HepG2 (cell line): ENCODE results near the gene CCDC191. TPM values are rescaled to one million over a fixed set of nuclear protein-coding genes. Genes with fewer than 3 reads are reported as not detected.
A peak's percentile ranks its signal among the peaks of the same experiment; 100 is the strongest.

Experiments used
- ATAC-seq: fragments of 200-7000 bp; cut with Tn5 transposase; 3 replicates; pipeline ENCODE4 v1.9.1; 2020; ENCODE audit warnings: mild to moderate bottlenecking, moderate library complexity
- BruUV-seq: library from RNA; stranded (reverse); fragments of 400-500 nt; replicated peaks from 2 replicates; lab custom pipeline; 2021; lab: Mats Ljungman, UMichigan
- CTCF ChIA-PET: fragments of 300-600 bp; formaldehyde crosslinking; extraction: SDS; loops from one replicate; lab custom pipeline; 2021; ENCODE audit warnings: low total read pairs, inconsistent platforms, low intra/inter-chr PET ratio; lab: Yijun Ruan, JAX
- POLR2A ChIA-PET: fragments of 350-600 bp; sonication (Branson Sonifier 250); formaldehyde crosslinking; loops from one replicate; lab custom pipeline; 2020; ENCODE audit warnings: antibody characterized with exemption, inconsistent platforms; lab: Yijun Ruan, JAX
- DNase-seq: peaks from one replicate; pipeline ENCODE4 v3.0.0-alpha.2; 2015; ENCODE audit warnings: low spot score
- FAIRE-seq: peaks from 3 replicates; lab custom pipeline; 2011; peaks lifted over from hg19 to GRCh38; lab: Jason Lieb, UNC
- H2AFZ ChIP-seq: one replicate; pipeline ENCODE4 v1.6.1; 2011; ENCODE audit warnings: low read length, inconsistent platforms
- H3K27ac ChIP-seq: fragments of 300-600 bp; 3 replicates; pipeline ENCODE4 v1.8.0; 2011; ENCODE audit warnings: mixed run types, mild to moderate bottlenecking, mixed read lengths, low read length, inconsistent platforms; ENCODE audit not compliant: insufficient read depth; ENCODE audit errors: extremely low read length
- H3K27me3 ChIP-seq, 2 experiments: fragments of 200-600 bp in 1 of 2; 2 replicates in 1 of 2; 3 replicates in 1 of 2; pipeline versions ENCODE4 v1.6.0 to v1.8.0; 2011; ENCODE audit warnings: low read length in 2 of 2, mild to moderate bottlenecking in 2 of 2, moderate library complexity in 2 of 2, inconsistent platforms in 1 of 2; ENCODE audit not compliant: insufficient read depth in 2 of 2, control insufficient read depth in 1 of 2
- H3K36me3 ChIP-seq, 2 experiments: fragments of 200-600 bp in 1 of 2; replicated peaks in 1 of 2; 2 replicates in 1 of 2; 3 replicates in 1 of 2; pipeline versions ENCODE4 v1.5.1 to v1.8.0; 2011; ENCODE audit warnings: low read length in 2 of 2, inconsistent platforms in 1 of 2; ENCODE audit not compliant: insufficient read depth in 2 of 2, control insufficient read depth in 1 of 2
- H3K4me1 ChIP-seq: 2 replicates; pipeline ENCODE4 v1.5.1; 2012; ENCODE audit warnings: low read length, inconsistent platforms; ENCODE audit not compliant: insufficient read depth
- H3K4me2 ChIP-seq: 2 replicates; pipeline ENCODE4 v1.6.0; 2011; ENCODE audit warnings: low read depth, low read length, inconsistent platforms
- H3K4me3 ChIP-seq, 3 experiments: fragments of 200-600 bp in 1 of 3; sonication (generic), shearing (Covaris generic) in 1 of 3; replicated peaks in 1 of 3; 2 replicates each; pipeline ENCODE4 v1.5.1; 2011 to 2016; ENCODE audit warnings: low read length in 3 of 3, inconsistent platforms in 2 of 3, low read depth in 2 of 3, mild to moderate bottlenecking in 2 of 3, control low read depth in 1 of 3, mixed read lengths in 1 of 3; ENCODE audit not compliant: insufficient read depth in 1 of 3
- H3K79me2 ChIP-seq: one replicate; pipeline ENCODE4 v1.6.1; 2011; ENCODE audit warnings: low read length, inconsistent platforms; ENCODE audit not compliant: insufficient read depth
- H3K9ac ChIP-seq: 2 replicates; pipeline ENCODE4 v1.6.0; 2011; ENCODE audit warnings: mild to moderate bottlenecking, low read depth, low read length, inconsistent platforms; ENCODE audit not compliant: insufficient read depth
- H3K9me3 ChIP-seq: 2 replicates; pipeline ENCODE4 v1.5.1; 2012; ENCODE audit warnings: mild to moderate bottlenecking, low read length
- H4K20me1 ChIP-seq: 2 replicates; pipeline ENCODE4 v1.6.0; 2011; ENCODE audit warnings: inconsistent platforms, mild to moderate bottlenecking, low read length, moderate library complexity; ENCODE audit not compliant: insufficient read depth
- ATM ChIP-seq: fragments of 450-650 bp; IDR thresholded peaks from 2 replicates; pipeline ENCODE4 v1.7.1; 2017; ENCODE audit warnings: mild to moderate bottlenecking, borderline replicate concordance
- DMTF1 ChIP-seq: sonication (generic); formaldehyde crosslinking; IDR thresholded peaks from 2 replicates; pipeline ENCODE4 v1.4.0; 2020; ENCODE audit warnings: mild to moderate bottlenecking, missing genetic modification reagents
- ELK4 ChIP-seq: sonication (generic); formaldehyde crosslinking; IDR thresholded peaks from 2 replicates; pipeline ENCODE4 v1.9.0; 2021; ENCODE audit warnings: missing genetic modification reagents, borderline replicate concordance
- IRF2 ChIP-seq: IDR thresholded peaks from 2 replicates; pipeline ENCODE4 v1.6.1; 2018; ENCODE audit warnings: missing genetic modification reagents, missing compliant biosample characterization
- MAFF ChIP-seq: IDR thresholded peaks from 2 replicates; pipeline ENCODE4 v1.6.1; 2011; ENCODE audit warnings: low read depth, low read length, improper control_type of control experiment
- MAFK ChIP-seq, 2 experiments: IDR thresholded peaks in 1 of 2; conservative IDR thresholded peaks in 1 of 2; 2 replicates each; pipeline ENCODE4 v1.6.1; 2011; ENCODE audit warnings: improper control_type of control experiment in 2 of 2, low read length in 2 of 2
- NBN ChIP-seq: fragments of 450-650 bp; conservative IDR thresholded peaks from 2 replicates; pipeline ENCODE4 v1.6.1; 2017
- PREB ChIP-seq: sonication (generic); formaldehyde crosslinking; IDR thresholded peaks from 2 replicates; pipeline ENCODE4 v1.4.0; 2020; ENCODE audit warnings: missing genetic modification reagents
- SAFB2 ChIP-seq: sonication (generic); formaldehyde crosslinking; IDR thresholded peaks from 2 replicates; pipeline ENCODE4 v1.5.1; 2020; ENCODE audit warnings: missing genetic modification reagents, low read depth, mild to moderate bottlenecking, borderline replicate concordance
- ZNF282 ChIP-seq: fragments of 450-650 bp; IDR thresholded peaks from 2 replicates; pipeline ENCODE4 v1.6.1; 2018; ENCODE audit not compliant: partially characterized antibody
- ZNF562 ChIP-seq: sonication (generic); formaldehyde crosslinking; IDR thresholded peaks from 2 replicates; pipeline ENCODE4 v1.8.0; 2022; ENCODE audit warnings: missing genetic modification reagents, borderline replicate concordance
- ZNF720 ChIP-seq: sonication (generic); formaldehyde crosslinking; IDR thresholded peaks from 2 replicates; pipeline ENCODE4 v1.4.0; 2020; ENCODE audit warnings: missing genetic modification reagents
- WGBS: methylation state at CpG from one replicate; pipeline ENCODE4 v1.1.6; 2017; ENCODE audit warnings: low lambda C conversion rate; 5-methylcytosine and 5-hydroxymethylcytosine counted together
- in situ Hi-C: cut with HindIII; loops from 2 replicates; pipeline ENCODE4 v1.10.0; 2017; ENCODE audit warnings: low pct_unique_long_range_greater_than_20kb; ENCODE audit not compliant: extremely low pct_ligation_motif_present
- intact Hi-C: fragments of 100-400 bp; cut with micrococcal nuclease; formaldehyde crosslinking; loops from one replicate; pipeline ENCODE4 v1.10.0; 2022; ENCODE audit not compliant: unreplicated experiment
- polyA plus RNA-seq, 8 experiments: library from polyadenylated mRNA; depleted of rRNA in 3 of 8; stranded (reverse) in 7 of 8; unstranded in 1 of 8; fragments of >200 nt; fragmentation: Illumina TruSeq in 4 of 8; extraction: Trizol in 4 of 8; gene quantifications; 2 replicates each; pipeline versions ENCODE4 v1.2.1 to v1.2.3, GENCODE V29; 2011 to 2016; ENCODE audit warnings: low read depth in 4 of 8, missing spikeins in 1 of 8, mixed read lengths in 1 of 8; ENCODE audit not compliant: insufficient read depth in 1 of 8
- total RNA-seq, 5 experiments: library from RNA; depleted of rRNA; stranded (reverse); fragments of >200 nt; fragmentation: Illumina TruSeq; extraction: Trizol; gene quantifications; 2 replicates each; pipeline ENCODE4 v1.2.3, GENCODE V29; 2016; ENCODE audit warnings: low read depth in 1 of 5

The CCDC191 gene
- total and polyA plus RNA-seq, 2 of the 13 experiments (the other 11 are each of a cell fraction or from before 2014, with no cell fraction given), result 0.91 to 1.4 TPM

DNA sequence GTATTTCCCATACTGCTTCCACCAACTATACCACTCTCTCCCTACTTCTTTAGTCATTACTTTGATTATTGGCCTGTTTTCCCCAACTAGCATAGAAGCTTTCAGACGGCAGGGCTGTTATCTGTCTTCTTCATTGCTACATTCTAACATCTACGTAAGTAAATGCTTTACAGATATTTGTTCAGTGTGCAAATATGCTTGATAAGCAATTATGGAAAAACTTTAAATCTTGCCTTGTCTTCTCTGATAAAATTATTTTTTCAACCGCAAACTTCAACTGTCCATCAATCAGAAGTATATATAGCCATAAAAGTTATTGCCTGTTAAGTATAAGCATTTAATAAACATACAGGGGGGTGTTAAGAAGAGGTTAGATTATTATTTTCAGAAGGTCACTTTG lies 72.8 kb downstream of the CCDC191 start:
- FAIRE-seq (no peak), ATAC-seq (no peak), DNase-seq (no peak)
- Histone ChIP-seq H3K79me2 (no peaks in the 10 kb centered on the region), H3K36me3 (no peaks in the 10 kb centered on the region), H3K4me2 (no peak overlapping the region), H3K4me1 (no peaks in the 10 kb centered on the region), H2AFZ (no peak overlapping the region), H3K4me3 (no peak overlapping the region), H3K27ac (no peak overlapping the region), H3K9ac (no peak overlapping the region), H4K20me1 (no peaks in the 10 kb centered on the region), H3K27me3 (no peaks in the 10 kb centered on the region; a peak in 1 of 5 replicates), H3K9me3 (no peaks in the 10 kb centered on the region)
- 71% methylated on average over 3 of the region's 3 CpGs for WGBS
- BruUV-seq, result no TSS peak
- intact Hi-C loops (no loop called here), in situ Hi-C loops (no loop called here)
- CTCF ChIA-PET, result no interaction called here
- POLR2A ChIA-PET, result no interaction called here
- TF ChIP-seq IRF2 (CRISPR knock-in tag) (no peak), MAFF (peak; percentile 76), ATM (no peak), ZNF562 (CRISPR knock-in tag) (no peak), ZNF282 (no peak), ZNF720 (no peak), PREB (CRISPR knock-in tag) (no peak), MAFK (conservative IDR thresholded peaks at IDR 0.05 in 1 of 2, IDR thresholded peaks at IDR 0.05 in 1 of 2; ENCODE audit: low read length in 2 of 2) (peak; percentile 71 to 84; a peak in 3 of 4 replicates), DMTF1 (CRISPR knock-in tag) (no peak), SAFB2 (CRISPR knock-in tag) (no peak), ELK4 (CRISPR knock-in tag) (no peak), NBN (no peak)
